Measurements from ENCODE around the gene GALNT9. TPM values are rescaled to one million over a fixed set of nuclear protein-coding genes. Genes with fewer than 3 reads are reported as not detected.

GALNT9 gene
- total and polyA plus RNA-seq, 9 donors = 0.12 to 21.9 (median 1.3) TPM; not detected in 1

GRCh38 chr12:132179431-132180362 is 149.7 kb downstream of the GALNT9 start:
- WGBS, 3 donors = 73 to 83% (median 77%) methylated on average over 19 of the region's 19 CpGs
- TF ChIP-seq POLR2A (IDR thresholded peaks at IDR 0.05) (no peak), EP300 (IDR thresholded peaks at IDR 0.05) (no peak)
- TF ChIP-seq, protein P1, sequence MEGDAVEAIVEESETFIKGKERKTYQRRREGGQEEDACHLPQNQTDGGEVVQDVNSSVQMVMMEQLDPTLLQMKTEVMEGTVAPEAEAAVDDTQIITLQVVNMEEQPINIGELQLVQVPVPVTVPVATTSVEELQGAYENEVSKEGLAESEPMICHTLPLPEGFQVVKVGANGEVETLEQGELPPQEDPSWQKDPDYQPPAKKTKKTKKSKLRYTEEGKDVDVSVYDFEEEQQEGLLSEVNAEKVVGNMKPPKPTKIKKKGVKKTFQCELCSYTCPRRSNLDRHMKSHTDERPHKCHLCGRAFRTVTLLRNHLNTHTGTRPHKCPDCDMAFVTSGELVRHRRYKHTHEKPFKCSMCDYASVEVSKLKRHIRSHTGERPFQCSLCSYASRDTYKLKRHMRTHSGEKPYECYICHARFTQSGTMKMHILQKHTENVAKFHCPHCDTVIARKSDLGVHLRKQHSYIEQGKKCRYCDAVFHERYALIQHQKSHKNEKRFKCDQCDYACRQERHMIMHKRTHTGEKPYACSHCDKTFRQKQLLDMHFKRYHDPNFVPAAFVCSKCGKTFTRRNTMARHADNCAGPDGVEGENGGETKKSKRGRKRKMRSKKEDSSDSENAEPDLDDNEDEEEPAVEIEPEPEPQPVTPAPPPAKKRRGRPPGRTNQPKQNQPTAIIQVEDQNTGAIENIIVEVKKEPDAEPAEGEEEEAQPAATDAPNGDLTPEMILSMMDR (IDR thresholded peaks at IDR 0.05) = no peak
- intact Hi-C loops (cut with DNase I) = no loop called here
- no peaks in the 10 kb centered on the region for H3K9me3 ChIP-seq
- H3K4me1 ChIP-seq (ENCODE audit: insufficient read depth) = no peaks in the 10 kb centered on the region
- H3K27me3 ChIP-seq = no peaks in the 10 kb centered on the region
- DNase-seq = no peak
- H3K27ac ChIP-seq = no peak overlapping the region
- H3K4me3 ChIP-seq = no peak overlapping the region
- no peaks in the 10 kb centered on the region for H3K36me3 ChIP-seq

- no peak for TF ChIP-seq EP300 (IDR thresholded peaks at IDR 0.05)
- TF ChIP-seq, protein P1 (IDR thresholded peaks at IDR 0.05) = no peak
- TF ChIP-seq POLR2A (IDR thresholded peaks at IDR 0.05) = no peak
- DNase-seq = no peak
- intact Hi-C loops (cut with DNase I) = no loop called here
- Histone ChIP-seq H3K4me3 (no peak overlapping the region), H3K4me1 (ENCODE audit: insufficient read depth) (no peaks in the 10 kb centered on the region), H3K27ac (no peak overlapping the region), H3K27me3 (no peaks in the 10 kb centered on the region), H3K36me3 (no peaks in the 10 kb centered on the region), H3K9me3 (no peaks in the 10 kb centered on the region)
- WGBS, 3 donors = 55 to 63% (median 57%) methylated on average over 39 of the region's 39 CpGs
These were observed 150.5 kb downstream of the GALNT9 start for GRCh38 chr12:132178801-132179401.

- intact Hi-C loops (cut with DNase I) = no loop called here
- TF ChIP-seq POLR2A (IDR thresholded peaks at IDR 0.05) (no peak), EP300 (IDR thresholded peaks at IDR 0.05) (no peak)
- TF ChIP-seq, protein P1 (IDR thresholded peaks at IDR 0.05) = no peak
- no peaks in the 10 kb centered on the region for H3K36me3 ChIP-seq
These were observed 151.1 kb downstream of the GALNT9 start for GRCh38 chr12:132178316-132178715.

GRCh38 chr12:132176920-132177551 is 152.4 kb downstream of the GALNT9 start:
- Histone ChIP-seq H3K4me1 (ENCODE audit: insufficient read depth) (no peaks in the 10 kb centered on the region), H3K9me3 (no peaks in the 10 kb centered on the region), H3K27me3 (no peaks in the 10 kb centered on the region), H3K27ac (no peak overlapping the region), H3K4me3 (no peak overlapping the region), H3K36me3 (no peaks in the 10 kb centered on the region)
- TF ChIP-seq EP300 (IDR thresholded peaks at IDR 0.05) (no peak), POLR2A (IDR thresholded peaks at IDR 0.05) (no peak)
- TF ChIP-seq, protein P1 (IDR thresholded peaks at IDR 0.05) = no peak
- DNase-seq = no peak
- intact Hi-C loops (cut with DNase I) = no loop called here
- WGBS, 3 donors = 66 to 82% (median 79%) methylated on average over 25 of the region's 25 CpGs

More at GRCh38 chr12:132178316-132178715, 151.1 kb downstream of the GALNT9 start:
- H3K9me3 ChIP-seq = no peaks in the 10 kb centered on the region
- no peak overlapping the region for H3K4me3 ChIP-seq
- DNase-seq = no peak
- WGBS, 3 donors = 2 to 18% (median 4%) methylated on average over 8 of the region's 8 CpGs
- no peaks in the 10 kb centered on the region for H3K27me3 ChIP-seq
- no peak overlapping the region for H3K27ac ChIP-seq
- no peaks in the 10 kb centered on the region for H3K4me1 ChIP-seq (ENCODE audit: insufficient read depth)

Measured in ovary (tissue), 9 donors.